Spleen (tissue), 11 donors: Measurements from ENCODE around the gene FBLL1. TPM values are rescaled to one million over a fixed set of nuclear protein-coding genes. Genes with fewer than 3 reads are reported as not detected.

Experiments
- DNase-seq: peaks from one replicate; pipeline ENCODE4 v3.0.0-alpha.2; 2020
- H3K27ac ChIP-seq, 8 donors: fragments of 200-600 bp; sonication (generic) in 7 of 8; 1 replicate in 4 of 8; 2 replicates in 4 of 8; pipeline versions ENCODE4 v1.5.0 to v1.8.0; 2016 to 2021; ENCODE audit warnings: inconsistent platforms in 4 of 8, mild to moderate bottlenecking in 4 of 8, moderate library complexity in 1 of 8
- H3K27me3 ChIP-seq, 7 donors: fragments of 200-600 bp; sonication (generic) in 6 of 7; replicated peaks in 1 of 7; 1 replicate in 4 of 7; 2 replicates in 3 of 7; pipeline versions ENCODE4 v1.5.0 to v1.8.0; 2016 to 2021; ENCODE audit warnings: inconsistent platforms in 3 of 7, mild to moderate bottlenecking in 1 of 7
- H3K36me3 ChIP-seq, 6 donors: fragments of 200-600 bp; sonication (generic) in 5 of 6; 1 replicate in 4 of 6; 2 replicates in 2 of 6; pipeline versions ENCODE4 v1.5.0 to v1.8.0; 2016 to 2021; ENCODE audit warnings: inconsistent platforms in 2 of 6
- H3K4me1 ChIP-seq, 6 donors: fragments of 200-600 bp; sonication (generic) in 5 of 6; 1 replicate in 3 of 6; 2 replicates in 3 of 6; pipeline versions ENCODE4 v1.5.0 to v1.8.0; 2016 to 2021; ENCODE audit warnings: inconsistent platforms in 3 of 6
- H3K4me3 ChIP-seq, 8 donors: fragments of 200-600 bp; sonication (generic) in 7 of 8; 1 replicate in 4 of 8; 2 replicates in 4 of 8; pipeline versions ENCODE4 v1.5.0 to v1.8.0; 2016 to 2021; ENCODE audit warnings: inconsistent platforms in 4 of 8, mild to moderate bottlenecking in 4 of 8, moderate library complexity in 2 of 8
- H3K9me3 ChIP-seq, 8 donors: fragments of 200-600 bp; sonication (generic) in 7 of 8; 1 replicate in 4 of 8; 2 replicates in 4 of 8; pipeline versions ENCODE4 v1.5.0 to v1.8.0; 2016 to 2021; ENCODE audit warnings: inconsistent platforms in 4 of 8
- CTCF ChIP-seq, 11 experiments: fragments of 200-600 bp in 7 of 11; fragments of 450-650 bp in 4 of 11; sonication (generic) in 4 of 11; IDR thresholded peaks in 8 of 11; conservative IDR thresholded peaks in 3 of 11; 1 replicate in 7 of 11; 2 replicates in 4 of 11; pipeline versions ENCODE4 v1.4.0 to v1.8.0; 2016 to 2021; ENCODE audit warnings: antibody characterized with exemption in 11 of 11, inconsistent platforms in 4 of 11, mild to moderate bottlenecking in 1 of 11
- POLR2A ChIP-seq, 3 donors: fragments of 450-650 bp; IDR thresholded peaks; one replicate each; pipeline ENCODE4 v1.5.1; 2017; ENCODE audit warnings: antibody characterized with exemption in 3 of 3, mild to moderate bottlenecking in 1 of 3
- POLR2AphosphoS5 ChIP-seq, 3 donors: sonication (generic); formaldehyde crosslinking; IDR thresholded peaks; one replicate each; pipeline ENCODE4 v1.5.1; 2017; ENCODE audit warnings: antibody characterized with exemption in 3 of 3
- WGBS, 5 donors: extraction: QIAGEN DNeasy Blood & Tissue Kit in 3 of 5; methylation state at CpG; one replicate each; pipeline versions ENCODE4 v1.1.5 to v1.1.7; 2013 to 2018; 5-methylcytosine and 5-hydroxymethylcytosine counted together
- intact Hi-C: fragments of 100-400 bp; cut with DNase I; formaldehyde crosslinking; loops from one replicate; pipeline ENCODE4 v1.15.0; 2023; ENCODE audit warnings: low total_unique reads
- polyA plus RNA-seq, 3 donors: library from polyadenylated mRNA; stranded (reverse); fragments of 200-250 nt; gene quantifications; one replicate each; pipeline ENCODE4 v1.2.1, GENCODE V29; 2013
- total RNA-seq, 7 donors: library from RNA; depleted of rRNA in 3 of 7; stranded (reverse); fragments of >200 nt in 3 of 7; fragmentation: NEBNext Ultra II Directional in 4 of 7; extraction: Animal tissue kit (Norgen Biotek cat#: 25700) in 4 of 7; gene quantifications; one replicate each; pipeline versions ENCODE4 v1.1.0 to v1.2.1, GENCODE V29; 2016 to 2021
- donor health status: healthy with polysubstance abuse.
- donor health status: DM: no; HTN: no; CAD: no; lungs with moderate emphysema.
- donor health status: DM: no; HTN: no; CAD: no.
- donor health status: Bipolar disorder and iron deficiency.
- donor health status: healthy.
- donor health status: DM: no; HTN: no; CAD: no.
- donor health status: DM: yes; HTN: yes; CAD: no.

Gene FBLL1
- total and polyA plus RNA-seq, 10 donors = 0.06 to 0.69 (median 0.20) TPM; not detected in 5

GRCh38 chr5:168502563-168503237, 26.4 kb upstream of the FBLL1 start:
- WGBS, 5 donors = 88 to 94% (median 90%) methylated on average over 7 of the region's 7 CpGs
- Histone ChIP-seq H3K27me3 (no peaks in the 10 kb centered on the region), H3K36me3 (peaks cover 0 to 100% (median 80%) of the 10 kb centered on the region in 6 donors), H3K9me3 (no peaks in the 10 kb centered on the region), H3K27ac (no peak overlapping the region), H3K4me1 (no peaks in the 10 kb centered on the region), H3K4me3 (no peak overlapping the region)
- intact Hi-C loops = no loop called here
- no peak for DNase-seq
- no peak for TF ChIP-seq POLR2A (IDR thresholded peaks at IDR 0.05)
- no peak for TF ChIP-seq POLR2AphosphoS5 (IDR thresholded peaks at IDR 0.05)
- no peak for TF ChIP-seq CTCF (IDR thresholded peaks at IDR 0.05 in 8 of 11, conservative IDR thresholded peaks at IDR 0.05 in 3 of 11)

GRCh38 chr5:168513861-168514428, 15.2 kb upstream of the FBLL1 start:
- Histone ChIP-seq H3K4me1 (no peaks in the 10 kb centered on the region), H3K36me3 (peaks cover 17 to 100% (median 97%) of the 10 kb centered on the region in 6 donors), H3K9me3 (peaks cover 5 to 21% (median 15%) of the 10 kb centered on the region in 8 donors), H3K27me3 (no peaks in the 10 kb centered on the region), H3K4me3 (no peak overlapping the region), H3K27ac (no peak overlapping the region)
- DNase-seq = no peak
- WGBS, 5 donors = 96 to 100% (median 99%) methylated on average over 2 of the region's 2 CpGs
- intact Hi-C loops = no loop called here
- TF ChIP-seq CTCF (IDR thresholded peaks at IDR 0.05 in 8 of 11, conservative IDR thresholded peaks at IDR 0.05 in 3 of 11) (no peak), POLR2AphosphoS5 (IDR thresholded peaks at IDR 0.05) (no peak), POLR2A (IDR thresholded peaks at IDR 0.05) (no peak)

- Histone ChIP-seq H3K9me3 (peaks cover 0 to 9% (median 0%) of the 10 kb centered on the region in 8 donors), H3K27me3 (peaks cover 3 to 32% (median 17%) of the 10 kb centered on the region in 7 donors), H3K4me1 (peaks cover 3 to 14% (median 8%) of the 10 kb centered on the region in 6 donors), H3K27ac (no peak overlapping the region), H3K4me3 (no peak overlapping the region), H3K36me3 (peaks cover 0 to 40% (median 4%) of the 10 kb centered on the region in 6 donors)
- DNase-seq = no peak
- 79 to 91% (median 89%) methylated on average over 2 of the region's 2 CpGs for WGBS, 5 donors
- intact Hi-C loops = no loop called here
- TF ChIP-seq POLR2AphosphoS5 (IDR thresholded peaks at IDR 0.05) (no peak), POLR2A (IDR thresholded peaks at IDR 0.05) (no peak), CTCF (IDR thresholded peaks at IDR 0.05 in 8 of 11, conservative IDR thresholded peaks at IDR 0.05 in 3 of 11) (no peak)
Measured at GRCh38 chr5:168525856-168526255, 3.2 kb upstream of the FBLL1 start.

GRCh38 chr5:168527756-168528295, 1.3 kb upstream of the FBLL1 start:
- WGBS, 5 donors = 85 to 99% (median 92%) methylated on average over 4 of the region's 4 CpGs
- Histone ChIP-seq H3K4me1 (peaks cover 3 to 14% (median 8%) of the 10 kb centered on the region in 6 donors), H3K36me3 (peaks cover 0 to 20% (median 0%) of the 10 kb centered on the region in 6 donors), H3K27ac (no peak overlapping the region), H3K9me3 (peaks cover 0 to 9% (median 0%) of the 10 kb centered on the region in 8 donors), H3K27me3 (peaks cover 3 to 51% (median 23%) of the 10 kb centered on the region in 7 donors), H3K4me3 (no peak overlapping the region)
- TF ChIP-seq POLR2AphosphoS5 (IDR thresholded peaks at IDR 0.05) = no peak
- DNase-seq = no peak
- intact Hi-C loops = no loop called here
